Measurements from ENCODE around the gene HDDC3.

- TF ChIP-seq CTCF (optimal IDR thresholded peaks at IDR 0.05 in 1 of 3, IDR thresholded peaks at IDR 0.05 in 1 of 3, conservative IDR thresholded peaks at IDR 0.05 in 1 of 3; ENCODE audit: extremely low read depth in 1 of 3, insufficient read depth in 2 of 3, low read length in 3 of 3) (no peak), EZH2 (IDR thresholded peaks at IDR 0.05; ENCODE audit: low read length) (no peak)
Observed at GRCh38 chr15:90953947-90954711, 21.8 kb upstream of the HDDC3 start.
